Measurements from ENCODE around the gene MAST4.

- TF ChIP-seq MAFK (IDR thresholded peaks at IDR 0.05; ENCODE audit: low read depth, low read length): no peak
- TF ChIP-seq CTCF (conservative IDR thresholded peaks at IDR 0.05; ENCODE audit: low read depth, low read length): no peak
- TF ChIP-seq POLR2A (IDR thresholded peaks at IDR 0.05; ENCODE audit: low read depth, low read length): no peak
- TF ChIP-seq RAD21 (IDR thresholded peaks at IDR 0.05; ENCODE audit: low read length): no peak
- TF ChIP-seq USF2 (IDR thresholded peaks at IDR 0.05; ENCODE audit: low read depth, low read length): no peak
- TF ChIP-seq MXI1 (IDR thresholded peaks at IDR 0.05; ENCODE audit: borderline replicate concordance, low read depth, low read length): no peak
- no peak for TF ChIP-seq BHLHE40 (IDR thresholded peaks at IDR 0.05; ENCODE audit: low read depth, low read length)
- TF ChIP-seq SMC3 (IDR thresholded peaks at IDR 0.05; ENCODE audit: low read depth, low read length): no peak
- no peak for TF ChIP-seq MAZ (IDR thresholded peaks at IDR 0.05; ENCODE audit: borderline replicate concordance, low read depth, low read length)
- TF ChIP-seq RCOR1 (IDR thresholded peaks at IDR 0.05; ENCODE audit: insufficient replicate concordance, low read length): no peak
- TF ChIP-seq RFX5 (IDR thresholded peaks at IDR 0.05; ENCODE audit: low read depth, low read length): no peak
Observed at GRCh38 chr5:67025457-67025856, 429.3 kb downstream of the MAST4 start.

Data from IMR-90 (cell line).